ENCODE measurements around the gene HNRNPDL. TPM values are rescaled to one million over a fixed set of nuclear protein-coding genes. Genes with fewer than 3 reads are reported as not detected.

HNRNPDL gene
- total RNA-seq, 6 experiments from 2014 or later = 207 to 297 (median 258) TPM

GRCh38 chr4:82376109-82376508 lies 54.2 kb downstream of the HNRNPDL start:
- peaks cover 42% of the 10 kb centered on the region for H3K36me3 Mint-ChIP-seq (ENCODE audit: low read depth)
- TF ChIP-seq CTCF (IDR thresholded peaks at IDR 0.05) = no peak
- H3K4me1 Mint-ChIP-seq (ENCODE audit: low read depth) = peaks cover 25% of the 10 kb centered on the region
- no peak overlapping the region; the same call in 1 of the 2 replicates for H3K27ac Mint-ChIP-seq
- DNase-seq = no peak
- H3K9me3 Mint-ChIP-seq = no peaks in the 10 kb centered on the region
- H3K27me3 Mint-ChIP-seq (ENCODE audit: insufficient read depth) = peaks cover 9% of the 10 kb centered on the region
- peak overlapping the region; percentile 98 for H3K4me3 Mint-ChIP-seq

GRCh38 chr4:82373816-82374625 lies 56.2 kb downstream of the HNRNPDL start, which contains the start of gene HNRNPD:
Gene HNRNPD, minus strand, starts transcription at chr4:82373991. Its CDS starts 313 bp downstream, at chr4:82373678.
- Mint-ChIP-seq H3K27me3 (ENCODE audit: insufficient read depth) (peaks cover 7% of the 10 kb centered on the region), H3K36me3 (ENCODE audit: low read depth) (peaks cover 50% of the 10 kb centered on the region), H3K4me1 (ENCODE audit: low read depth) (peaks cover 46% of the 10 kb centered on the region), H3K4me3 (peak within 1 kb of the TSS; percentile 98), H3K27ac (peak within 1 kb of the TSS; percentile 98), H3K9me3 (no peaks in the 10 kb centered on the region)
- peak; percentile 12; the same call in 1 of the 2 replicates for TF ChIP-seq CTCF (IDR thresholded peaks at IDR 0.05)
- DNase-seq = peak; percentile 99

GRCh38 chr4:82373486-82373815 lies 56.8 kb downstream of the HNRNPDL start:
- peak overlapping the region; percentile 98 for H3K27ac Mint-ChIP-seq
- peak overlapping the region; percentile 98 for H3K4me3 Mint-ChIP-seq

More at GRCh38 chr4:82373486-82373815, 56.8 kb downstream of the HNRNPDL start:
- H3K27me3 Mint-ChIP-seq (ENCODE audit: insufficient read depth) = peaks cover 7% of the 10 kb centered on the region
- no peak for TF ChIP-seq CTCF (IDR thresholded peaks at IDR 0.05)
- no peak for DNase-seq
- peaks cover 50% of the 10 kb centered on the region for H3K36me3 Mint-ChIP-seq (ENCODE audit: low read depth)
- peaks cover 52% of the 10 kb centered on the region for H3K4me1 Mint-ChIP-seq (ENCODE audit: low read depth)
- H3K9me3 Mint-ChIP-seq = no peaks in the 10 kb centered on the region

Other genes starting within 250 kb of the HNRNPDL start
- gene HNRNPD, start 56.5 kb downstream of the HNRNPDL start, total RNA-seq (2021; fragmentation: NEBNext Ultra II Directional; extraction: Animal tissue kit (Norgen Biotek cat#: 25700)) = 100 to 1,000 TPM; 149 to 284 (median 243) TPM
- gene ENOPH1, start 128 bp upstream of the HNRNPDL start, total RNA-seq (2021; fragmentation: NEBNext Ultra II Directional; extraction: Animal tissue kit (Norgen Biotek cat#: 25700)) = 10 to 100 TPM; 30.5 to 39.8 (median 33.5) TPM
- not detected for gene TMEM150C, start 131.5 kb upstream of the HNRNPDL start, total RNA-seq (2021; fragmentation: NEBNext Ultra II Directional; extraction: Animal tissue kit (Norgen Biotek cat#: 25700))